GM10266 (cell line): ENCODE data around the gene GPR107.

Experiments
- DNase-seq: peaks from one replicate; pipeline ENCODE4 v3.0.0; 2012; ENCODE audit errors: extremely low spot score
- TF ChIP-seq, protein P1 (sequence below): IDR thresholded peaks from 2 replicates; pipeline ENCODE4 v1.5.1; 2012; ENCODE audit warnings: mild to moderate bottlenecking, low read depth; ENCODE audit not compliant: control insufficient read depth, insufficient read depth; ENCODE audit errors: missing control alignments

GPR107 gene

DNA sequence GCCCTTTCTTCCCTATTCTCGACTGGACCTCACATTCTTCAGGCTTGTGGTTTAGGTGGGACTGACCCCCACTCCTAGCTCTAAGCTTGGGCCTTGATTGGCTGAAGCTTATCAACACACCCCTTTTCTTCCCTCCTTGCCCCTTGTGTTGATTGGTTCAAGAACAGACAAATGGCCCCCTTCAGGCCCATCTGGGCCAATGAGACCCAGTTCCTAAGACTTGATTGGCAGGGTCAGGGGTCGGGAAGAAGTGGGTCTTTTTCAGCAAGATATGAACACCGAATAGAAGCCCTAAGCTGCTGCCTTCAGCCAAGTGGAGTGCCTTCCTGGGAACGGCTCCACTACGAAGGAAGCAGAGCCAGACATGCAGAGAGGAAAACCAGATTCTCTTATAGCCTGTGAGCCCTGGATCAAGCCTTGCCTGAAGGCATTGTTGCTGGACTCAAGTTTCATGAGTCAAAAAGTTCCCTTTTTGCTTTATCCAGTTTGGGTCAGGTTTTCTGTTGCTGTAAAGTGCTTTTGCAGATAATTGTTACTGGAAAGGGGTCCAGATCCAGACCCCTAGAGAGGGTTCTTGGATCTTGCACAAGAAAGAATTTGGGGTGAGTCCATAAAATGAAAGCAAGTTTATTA is 96.1 kb downstream of the GPR107 start:
- DNase-seq, result no peak
- TF ChIP-seq, protein P1, sequence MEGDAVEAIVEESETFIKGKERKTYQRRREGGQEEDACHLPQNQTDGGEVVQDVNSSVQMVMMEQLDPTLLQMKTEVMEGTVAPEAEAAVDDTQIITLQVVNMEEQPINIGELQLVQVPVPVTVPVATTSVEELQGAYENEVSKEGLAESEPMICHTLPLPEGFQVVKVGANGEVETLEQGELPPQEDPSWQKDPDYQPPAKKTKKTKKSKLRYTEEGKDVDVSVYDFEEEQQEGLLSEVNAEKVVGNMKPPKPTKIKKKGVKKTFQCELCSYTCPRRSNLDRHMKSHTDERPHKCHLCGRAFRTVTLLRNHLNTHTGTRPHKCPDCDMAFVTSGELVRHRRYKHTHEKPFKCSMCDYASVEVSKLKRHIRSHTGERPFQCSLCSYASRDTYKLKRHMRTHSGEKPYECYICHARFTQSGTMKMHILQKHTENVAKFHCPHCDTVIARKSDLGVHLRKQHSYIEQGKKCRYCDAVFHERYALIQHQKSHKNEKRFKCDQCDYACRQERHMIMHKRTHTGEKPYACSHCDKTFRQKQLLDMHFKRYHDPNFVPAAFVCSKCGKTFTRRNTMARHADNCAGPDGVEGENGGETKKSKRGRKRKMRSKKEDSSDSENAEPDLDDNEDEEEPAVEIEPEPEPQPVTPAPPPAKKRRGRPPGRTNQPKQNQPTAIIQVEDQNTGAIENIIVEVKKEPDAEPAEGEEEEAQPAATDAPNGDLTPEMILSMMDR, result no peak

DNA sequence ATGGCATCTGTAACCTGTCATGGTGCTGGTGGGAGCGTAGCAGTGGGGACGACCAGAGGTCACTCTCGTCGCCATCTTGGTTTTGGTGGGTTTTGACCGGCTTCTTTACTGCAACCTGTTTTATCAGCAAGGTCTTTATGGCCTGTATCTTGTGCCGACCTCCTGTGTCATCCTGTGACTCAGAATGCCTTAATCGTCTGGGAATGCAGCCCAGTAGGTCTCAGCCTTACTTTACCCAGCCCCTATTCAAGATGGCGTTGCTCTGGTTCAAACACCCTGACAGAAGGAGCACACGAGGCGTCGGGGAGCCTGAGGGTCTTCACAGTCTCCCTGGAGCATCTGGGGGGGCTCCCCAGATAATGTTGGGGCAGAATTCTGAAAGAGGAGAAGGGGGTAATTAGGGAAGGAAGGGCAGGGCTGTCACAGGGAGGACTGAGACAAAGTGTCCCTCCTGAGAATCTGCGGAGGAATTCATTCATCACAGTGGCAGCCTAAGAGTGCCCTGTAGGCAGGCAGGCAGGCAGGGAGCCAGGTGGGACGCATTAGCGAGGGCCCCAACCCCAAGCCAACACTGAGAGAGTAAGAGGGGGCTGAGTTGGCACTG is 97.2 kb downstream of the GPR107 start:
- DNase-seq, result no peak
- TF ChIP-seq, protein P1, result no peak

DNA sequence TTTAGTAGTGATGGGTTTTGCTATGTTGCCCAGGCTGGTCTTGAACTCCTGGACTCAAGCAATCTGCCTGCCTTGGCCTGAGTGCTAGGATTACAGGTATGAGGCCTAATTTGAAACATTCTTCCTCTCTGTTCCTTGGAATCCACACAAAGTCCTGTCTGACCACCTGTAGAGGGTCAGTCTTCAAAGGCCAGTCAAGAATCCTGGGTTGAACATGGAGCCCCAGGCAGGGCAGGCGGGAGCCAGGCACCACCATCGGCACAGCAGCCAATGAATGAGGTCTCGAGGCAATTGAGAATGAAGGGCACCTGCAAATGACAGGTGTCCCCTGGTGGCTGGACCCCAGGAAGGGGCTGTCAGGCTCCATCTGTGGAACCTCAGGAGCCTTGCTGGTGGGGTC is 101.1 kb downstream of the GPR107 start:
- no peak for DNase-seq
- TF ChIP-seq, protein P1, result no peak

DNA sequence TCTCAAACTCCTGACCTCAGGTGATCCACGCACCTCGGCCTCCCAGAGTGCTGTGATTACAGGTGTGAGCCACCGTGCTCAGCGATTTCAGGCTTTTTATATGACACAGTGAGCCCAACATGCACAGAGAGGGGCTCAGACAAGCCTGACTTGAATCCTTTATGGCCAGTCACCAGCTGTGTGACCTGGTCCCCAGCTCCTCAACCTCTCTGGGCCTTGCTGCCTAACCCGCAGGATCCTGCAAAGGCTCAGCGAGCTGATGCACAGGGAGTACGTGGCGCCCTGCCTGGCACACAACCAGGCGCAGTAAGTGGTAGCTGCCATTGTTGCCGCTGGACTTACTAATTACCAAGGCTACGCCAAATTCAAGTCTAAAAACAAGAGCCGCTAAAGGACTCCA is 101.9 kb downstream of the GPR107 start:
- TF ChIP-seq, protein P1, result no peak
- no peak for DNase-seq

DNA sequence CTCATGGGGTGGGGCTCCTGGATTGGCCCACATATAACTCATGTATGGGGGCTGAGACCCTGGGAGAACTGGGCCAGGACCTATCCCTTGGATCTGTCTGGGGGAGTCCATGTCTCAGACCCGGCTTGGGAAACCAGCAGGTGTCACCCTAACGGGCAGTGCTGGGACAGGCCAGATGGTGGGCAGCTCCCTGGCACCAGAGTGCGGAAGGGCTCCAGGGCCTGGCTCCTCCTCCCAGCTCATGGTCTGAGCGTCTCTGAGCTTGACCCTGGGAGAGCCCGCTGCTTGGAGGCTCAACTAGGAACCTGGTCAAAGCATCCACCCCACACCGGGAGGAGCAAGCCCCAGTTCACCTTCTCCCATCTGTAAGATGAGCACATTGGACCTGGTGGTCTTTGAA is 103.0 kb downstream of the GPR107 start:
- TF ChIP-seq, protein P1, result no peak
- no peak for DNase-seq

DNA sequence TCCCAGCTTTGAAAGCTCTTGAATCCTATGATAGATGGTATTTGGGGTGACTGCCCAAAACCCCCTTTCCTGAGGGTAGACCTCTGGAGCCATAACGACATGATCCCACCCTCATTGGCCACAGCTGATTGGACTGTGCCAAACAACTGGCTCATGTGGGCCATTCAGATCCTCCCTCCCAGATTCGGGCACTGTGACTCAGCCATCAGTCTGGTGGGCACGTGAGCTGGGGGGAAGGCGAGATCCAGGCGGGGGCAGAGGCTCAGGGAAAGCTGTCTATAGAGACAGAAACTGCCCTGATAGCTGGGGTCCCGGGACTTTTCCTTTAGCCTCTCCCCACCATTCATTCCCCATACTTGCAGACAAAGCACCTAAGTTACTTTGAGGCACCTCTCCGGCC is 103.4 kb downstream of the GPR107 start:
- DNase-seq, result no peak
- TF ChIP-seq, protein P1, result no peak

DNA sequence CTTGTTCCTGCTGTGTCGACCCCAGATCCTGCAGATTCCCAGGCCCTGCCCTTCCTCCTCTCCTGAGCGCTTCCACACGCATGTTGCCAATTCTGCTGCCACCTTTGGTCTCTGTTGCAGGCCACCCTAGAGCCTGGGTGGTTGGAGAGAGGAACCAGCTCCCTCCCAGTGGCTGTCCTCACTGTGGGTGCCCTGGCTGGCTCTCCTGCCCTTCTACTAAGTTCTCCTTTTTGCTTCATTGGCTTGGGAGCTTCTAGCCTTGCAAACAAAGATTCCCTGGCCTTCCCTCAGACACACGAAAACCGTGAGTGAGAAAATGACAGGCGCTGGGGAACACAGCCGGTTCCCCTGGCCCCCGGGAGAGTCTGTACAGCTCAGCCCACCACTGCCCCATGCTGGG is 104.3 kb downstream of the GPR107 start:
- TF ChIP-seq, protein P1, result no peak
- no peak for DNase-seq
